ENCODE data around the gene FAM161A.
A peak's percentile ranks its signal among the peaks of the same experiment; 100 is the strongest.
"Not testable (repeated sequence)": the region's sequence is repeated elsewhere in the genome, so short reads cannot be mapped to it uniquely, and the experiment has no call there.

FAM161A gene

DNA sequence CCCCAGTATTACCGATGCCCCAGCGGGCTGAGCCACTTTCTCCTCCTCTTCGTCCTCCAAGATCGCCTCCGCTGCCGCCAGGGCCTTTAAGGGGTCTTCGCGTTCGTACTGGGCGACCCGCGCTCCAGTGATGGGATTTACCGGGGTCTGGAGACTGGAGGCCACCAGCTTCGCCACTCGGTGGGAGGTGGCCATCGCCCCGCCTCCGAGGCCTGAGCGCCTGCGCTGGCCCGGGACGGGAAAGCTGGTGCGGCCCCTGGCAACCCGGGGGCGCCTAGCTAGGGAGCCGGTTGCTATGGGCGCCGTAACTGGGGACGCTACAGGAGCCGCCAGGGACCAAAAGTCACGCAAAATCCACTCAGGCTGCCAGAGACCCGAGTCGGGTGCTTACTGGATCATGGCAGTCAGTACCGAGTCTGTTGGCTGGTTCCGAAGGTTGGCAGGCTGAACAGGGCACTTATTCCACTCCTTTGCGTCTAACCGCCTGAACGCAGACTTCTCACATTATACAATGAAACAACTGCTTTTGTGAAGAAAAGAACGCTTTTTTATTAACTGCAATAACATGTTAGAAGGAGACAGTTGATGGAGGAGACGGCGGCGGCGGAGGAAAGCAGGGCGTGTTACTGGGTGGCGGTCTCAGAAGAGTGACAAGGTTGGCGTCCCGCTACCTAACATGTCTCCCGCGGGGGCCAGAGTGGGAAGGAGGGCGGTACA lies at the start of gene FAM161A:
Gene FAM161A, minus strand, starts transcription at position 214 of the 717 bp plus-strand sequence. Its CDS starts 19 bp downstream, at position 195.
- peak; percentile 50 to 56 for DNase-seq (ENCODE audit: low read depth in 2 of 2)

GRCh38 chr2:61900281-61900680 lies 46.4 kb upstream of the FAM161A start:
- DNase-seq (ENCODE audit: low read depth in 2 of 2) = no peak

- DNase-seq (ENCODE audit: low read depth in 2 of 2) = no peak
Measured at GRCh38 chr2:61898810-61899209, 45.0 kb upstream of the FAM161A start.

GRCh38 chr2:61888267-61889055 lies 34.6 kb upstream of the FAM161A start, which contains the start of gene CCT4:
Gene CCT4 (minus strand): TSS chr2:61888656. CDS start chr2:61888507, 149 bp downstream.
- DNase-seq (ENCODE audit: low read depth in 2 of 2) = peak; percentile 85 to 90

- DNase-seq (ENCODE audit: low read depth in 2 of 2) = no peak
Measured at GRCh38 chr2:61887717-61888266, 33.9 kb upstream of the FAM161A start.

GRCh38 chr2:61885896-61886603 lies 32.2 kb upstream of the FAM161A start:
- DNase-seq (ENCODE audit: low read depth in 2 of 2) = no peak

DNA sequence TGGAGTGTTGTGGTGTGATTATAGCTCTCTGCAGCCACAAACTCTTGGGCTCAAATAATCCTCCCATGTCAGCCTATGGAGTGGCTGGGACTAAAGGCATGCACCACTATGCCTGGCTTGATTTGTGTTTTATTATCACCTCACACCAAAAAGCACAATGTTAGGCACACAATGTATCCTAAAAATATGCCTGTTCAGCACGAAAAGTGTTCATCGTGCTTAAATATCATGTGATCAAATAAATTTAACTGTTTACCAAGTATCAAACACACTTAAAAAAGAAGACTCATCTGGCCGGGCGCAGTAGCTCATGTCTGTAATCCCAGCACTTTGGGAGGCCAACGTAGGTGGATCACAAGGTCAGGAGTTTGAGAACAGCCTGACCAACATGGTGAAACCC lies 29.0 kb upstream of the FAM161A start:
- no peak for DNase-seq (ENCODE audit: low read depth in 2 of 2)

- not testable (repeated sequence) for DNase-seq (ENCODE audit: low read depth in 2 of 2)
Measured at GRCh38 chr2:61879351-61879750, 25.5 kb upstream of the FAM161A start.

GRCh38 chr2:61878761-61879160 lies 24.9 kb upstream of the FAM161A start:
- DNase-seq (ENCODE audit: low read depth in 2 of 2) = no peak

DNA sequence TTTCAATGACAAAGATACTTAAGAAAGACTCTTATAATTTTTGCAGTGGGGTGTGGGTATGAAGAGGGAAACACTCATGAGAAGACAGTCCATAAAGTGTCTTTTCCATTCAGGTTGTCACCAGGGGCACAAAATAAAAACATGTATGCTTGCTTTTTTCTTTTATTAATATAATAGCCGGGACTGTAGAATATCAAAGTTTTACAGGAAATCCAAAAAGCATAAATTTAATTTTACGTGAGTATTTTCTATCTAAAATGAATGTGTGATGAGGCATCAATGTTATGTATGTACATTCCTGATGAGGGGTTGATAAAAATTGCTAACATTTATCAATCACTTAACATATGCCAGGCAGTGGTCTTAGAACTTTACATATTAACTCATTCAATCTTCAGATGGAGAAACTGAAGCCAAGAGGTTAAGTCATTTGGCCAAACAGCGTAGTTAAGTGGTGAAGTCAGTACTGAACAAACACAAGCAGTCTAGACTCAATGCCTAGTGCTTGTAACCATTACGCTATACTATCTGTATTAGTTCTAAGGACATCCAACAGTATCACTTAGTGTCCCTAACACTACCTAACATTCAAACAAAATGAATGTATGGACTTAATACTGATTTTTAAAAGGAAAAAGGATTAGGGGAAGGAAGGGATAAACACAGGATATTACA lies 23.8 kb upstream of the FAM161A start:
- no peak for DNase-seq (ENCODE audit: low read depth in 2 of 2)

- DNase-seq (ENCODE audit: low read depth in 2 of 2) = no peak
Measured at GRCh38 chr2:61876400-61876799, 22.5 kb upstream of the FAM161A start.

GRCh38 chr2:61866482-61867089 lies 12.7 kb upstream of the FAM161A start:
- DNase-seq (ENCODE audit: low read depth in 2 of 2) = not testable (repeated sequence)

GRCh38 chr2:61862085-61862484 lies 8.2 kb upstream of the FAM161A start:
- no peak for DNase-seq (ENCODE audit: low read depth in 2 of 2)

DNA sequence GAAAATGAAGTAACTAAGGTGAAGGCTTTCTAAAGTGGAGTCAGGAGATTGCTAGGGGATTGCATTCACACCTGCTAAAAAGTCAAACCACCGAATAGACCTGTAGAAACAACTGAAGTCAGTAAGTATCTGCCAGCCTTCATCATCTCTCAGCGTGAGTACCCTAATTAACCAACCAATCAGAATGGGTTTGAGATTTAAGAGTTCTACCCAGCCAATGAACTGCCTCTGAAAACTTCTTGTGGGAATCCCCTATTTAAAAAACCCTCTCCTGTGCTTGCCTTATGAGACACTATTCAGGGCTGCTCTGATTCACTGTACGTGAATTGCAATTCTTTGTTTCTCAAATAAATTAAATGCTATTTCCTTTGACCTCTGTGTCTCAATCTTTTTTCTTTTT lies 3.4 kb upstream of the FAM161A start:
- no peak for DNase-seq (ENCODE audit: low read depth in 2 of 2)

DNA sequence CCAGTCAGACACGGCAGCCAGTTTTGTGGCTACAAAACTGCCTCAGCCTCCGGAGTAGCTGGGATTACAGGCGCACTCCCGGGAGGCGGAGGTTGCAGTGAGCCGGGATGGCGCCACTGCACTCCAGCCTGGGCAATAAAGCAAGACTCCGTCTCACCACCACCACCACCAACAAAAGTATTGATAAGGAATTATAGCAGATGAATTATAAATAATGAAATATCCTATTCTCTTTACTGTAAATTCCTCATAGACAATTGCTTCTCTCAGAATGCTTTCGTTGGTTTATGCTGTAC lies 1.4 kb upstream of the FAM161A start:
- no peak for DNase-seq (ENCODE audit: low read depth in 2 of 2)

DNA sequence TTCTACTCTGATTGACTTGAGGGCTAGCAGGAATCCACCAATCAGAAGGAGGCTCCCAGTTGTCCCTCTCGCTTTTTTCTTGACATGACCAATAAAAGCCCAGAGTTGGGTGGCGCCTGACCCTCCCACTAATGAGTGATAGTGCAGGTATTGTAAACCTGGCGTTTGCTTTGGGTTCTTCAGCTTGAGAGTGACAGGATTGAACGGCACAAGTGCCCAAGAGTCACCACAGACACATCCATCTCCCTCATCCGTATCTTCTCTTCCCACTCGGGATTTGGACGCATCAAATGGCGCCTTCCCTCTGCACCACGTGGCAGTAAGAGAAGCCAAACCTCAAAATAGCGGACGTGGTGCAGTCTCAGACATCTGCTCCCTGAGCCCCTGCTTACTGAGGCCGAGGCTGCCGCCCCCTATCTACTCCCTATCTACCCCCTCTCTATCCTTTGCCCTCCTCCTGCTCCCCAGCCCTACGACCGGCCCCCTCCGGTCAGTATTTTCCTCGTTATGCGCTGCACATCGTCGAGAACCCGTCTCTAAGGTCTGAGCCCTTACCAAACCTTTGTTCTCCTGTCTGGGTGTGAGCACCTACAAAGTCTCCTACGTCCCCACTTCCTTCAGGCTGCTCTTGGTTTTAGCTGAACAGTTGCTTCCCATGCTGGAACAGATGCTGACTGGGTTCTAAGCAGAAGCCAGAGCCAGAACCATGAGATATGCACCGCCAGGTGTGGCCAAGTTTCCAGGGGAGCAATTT lies 881 bp upstream of the FAM161A start:
- DNase-seq (ENCODE audit: low read depth in 2 of 2) = peak; percentile 61 to 74

DNA sequence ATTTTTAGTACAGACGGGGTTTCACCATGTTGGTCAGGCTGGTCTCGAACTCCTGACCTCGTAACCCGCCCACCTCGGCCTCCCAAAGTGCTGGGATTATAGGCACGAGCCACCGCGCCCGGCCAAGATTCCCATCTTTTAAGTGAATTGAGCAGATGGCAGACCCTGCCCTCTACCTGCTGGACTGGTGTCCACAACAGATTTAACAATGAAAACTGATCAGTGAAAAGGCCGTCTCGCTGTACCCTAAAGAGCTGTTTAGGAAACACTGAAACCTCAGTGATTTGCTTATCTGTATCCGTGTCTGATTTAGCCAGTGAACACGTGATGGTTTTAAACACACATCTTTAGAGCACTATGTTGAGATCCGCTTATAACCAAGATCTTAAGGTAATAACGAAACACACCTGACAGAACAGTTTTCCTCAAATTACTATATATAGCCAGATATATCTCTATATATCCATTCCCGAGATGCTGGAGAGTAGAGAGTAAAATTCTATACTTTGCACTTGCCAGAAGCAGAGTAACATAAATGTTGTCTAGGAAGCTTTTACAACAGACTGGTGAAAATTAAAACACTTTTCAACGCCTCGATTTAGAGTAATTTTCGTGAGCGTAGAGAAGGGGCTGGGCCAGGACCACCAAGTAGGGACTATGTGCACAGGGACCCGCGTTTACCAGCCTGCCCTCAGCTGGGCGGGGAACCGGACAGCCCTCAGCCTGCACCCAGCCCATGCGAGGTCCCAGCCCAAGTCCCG lies 594 bp downstream of the FAM161A start:
- no peak for DNase-seq (ENCODE audit: low read depth in 2 of 2)

- not testable (repeated sequence) for DNase-seq (ENCODE audit: low read depth in 2 of 2)
Measured at GRCh38 chr2:61851270-61851669, 2.6 kb downstream of the FAM161A start.

GRCh38 chr2:61845320-61845719 lies 8.5 kb downstream of the FAM161A start:
- DNase-seq (ENCODE audit: low read depth in 2 of 2) = no peak

DNA sequence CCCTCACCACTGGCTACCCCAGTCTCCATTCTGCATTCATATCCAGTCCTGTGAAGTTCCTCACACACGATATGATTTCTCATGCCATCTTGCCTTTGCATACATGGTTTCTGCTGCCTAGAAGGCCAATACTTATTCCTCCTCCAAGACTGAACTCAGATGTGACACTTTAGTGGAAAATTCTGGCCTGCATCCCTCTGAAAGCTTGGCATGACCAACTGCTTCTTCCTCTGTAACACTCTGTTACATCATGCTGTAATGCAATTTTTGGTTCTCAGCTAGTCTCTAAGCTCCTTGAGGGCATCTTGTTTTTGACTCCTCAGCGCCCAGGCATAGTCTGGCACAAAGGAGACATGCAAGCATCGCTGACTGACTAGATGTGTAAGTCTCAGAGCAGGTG lies 12.6 kb downstream of the FAM161A start:
- no peak for DNase-seq (ENCODE audit: low read depth in 2 of 2)

Measured in stimulated activated CD8-positive, alpha-beta memory T cell treated with anti-CD3 and anti-CD28 coated beads, Interleukin-7, amount 100 ng/mL, for 1 hour (primary cell).